ENCODE data around the gene TNFRSF1B.

Gene TNFRSF1B

GRCh38 chr1:12166834-12167492, at the start of gene TNFRSF1B:
Gene TNFRSF1B (plus strand): TSS chr1:12166991. CDS start chr1:12167092, 101 bp downstream.
- DNase-seq: peak; percentile 60

DNA sequence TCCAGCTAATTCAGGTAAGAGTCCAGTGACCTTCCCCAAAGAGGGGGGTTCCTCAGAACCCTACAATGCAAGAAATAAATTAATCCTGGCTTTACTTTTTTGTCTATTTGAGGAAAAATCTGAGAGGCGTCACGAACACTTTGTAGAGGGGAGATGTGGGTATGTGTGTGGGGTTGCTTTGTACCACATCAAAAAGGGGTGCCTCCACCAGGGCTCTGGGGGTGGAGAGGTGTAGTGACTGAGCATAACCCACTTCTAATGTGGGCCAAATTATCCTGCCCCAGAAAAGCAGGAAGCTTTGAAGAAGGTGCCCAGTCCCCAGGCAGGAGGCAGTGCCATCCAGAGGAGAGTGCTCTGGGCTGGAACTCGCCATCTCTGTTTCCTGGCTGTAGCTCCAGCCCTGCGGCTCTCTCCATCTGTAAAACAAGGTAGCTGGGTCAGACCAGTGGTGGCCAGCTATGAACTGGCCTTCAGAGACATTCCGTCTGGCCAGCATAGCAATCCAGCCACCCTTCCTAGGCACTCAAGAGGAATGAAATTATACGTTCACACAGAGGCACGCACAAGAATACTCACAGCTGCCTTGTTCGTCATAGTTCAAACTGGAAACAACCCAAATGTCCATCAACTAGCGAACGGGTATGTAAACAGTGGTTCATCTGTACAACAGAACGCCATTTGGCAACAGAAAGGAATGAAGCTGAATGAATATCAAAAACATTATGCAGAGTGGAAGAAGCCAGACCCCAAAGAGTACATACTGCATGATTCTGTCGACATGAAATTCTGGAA, 45.4 kb upstream of the TNFRSF1B start:
- DNase-seq: peak; percentile 33

DNA sequence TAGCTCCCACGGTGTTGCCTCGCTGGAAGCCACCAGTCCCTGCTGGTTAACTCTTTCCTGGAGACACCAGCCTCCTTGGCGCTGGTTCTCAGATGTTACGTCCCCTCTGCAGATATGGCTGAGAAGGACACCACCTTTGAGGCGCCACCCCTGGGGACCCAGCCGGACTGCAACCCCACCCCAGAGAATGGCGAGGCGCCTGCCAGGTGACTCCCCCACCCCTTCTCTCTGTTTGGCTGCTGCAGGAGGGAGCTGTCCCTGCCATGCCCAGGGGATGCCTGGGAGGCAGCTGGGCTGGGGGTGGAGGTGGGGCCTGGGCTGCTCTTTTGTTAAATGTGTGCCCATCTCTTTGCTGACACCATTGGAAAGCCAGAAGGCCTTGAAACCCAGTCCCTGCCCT, 43.6 kb upstream of the TNFRSF1B start:
- DNase-seq: no peak

DNA sequence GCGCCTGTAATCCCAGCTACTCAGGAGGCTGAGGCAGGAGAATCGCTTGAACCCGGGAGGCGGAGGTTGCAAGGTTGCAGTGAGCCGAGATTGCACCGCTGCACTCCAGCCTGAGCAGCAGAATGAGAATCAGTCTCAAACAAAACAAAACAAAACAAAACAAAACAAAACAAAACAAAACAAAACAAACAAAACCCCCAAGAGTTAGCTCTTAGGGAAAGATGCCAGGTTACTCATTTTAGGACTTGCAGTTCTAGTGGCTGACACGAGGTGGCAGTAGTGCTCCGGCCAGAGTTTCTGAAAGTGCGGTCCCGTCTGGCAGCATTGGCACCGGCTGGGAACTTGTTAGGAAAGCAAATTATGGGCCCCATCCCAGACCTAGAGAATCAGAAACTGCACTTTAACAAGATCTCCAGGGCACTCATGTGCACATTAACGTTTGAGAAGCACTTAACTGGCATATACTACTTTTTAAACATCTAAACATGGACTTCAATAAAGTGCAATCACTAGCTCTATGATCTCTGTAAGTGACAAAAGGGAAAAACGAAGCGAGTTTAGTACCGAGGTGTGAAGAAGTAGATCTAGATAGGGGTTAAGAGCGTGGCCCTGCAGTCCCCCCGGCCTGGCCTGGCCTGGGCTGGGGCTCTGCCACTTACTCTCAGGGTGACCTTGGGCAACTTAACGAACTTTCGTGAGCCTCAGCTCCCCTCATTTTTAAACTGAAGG, 41.9 kb upstream of the TNFRSF1B start:
- DNase-seq: peak; percentile 68

DNA sequence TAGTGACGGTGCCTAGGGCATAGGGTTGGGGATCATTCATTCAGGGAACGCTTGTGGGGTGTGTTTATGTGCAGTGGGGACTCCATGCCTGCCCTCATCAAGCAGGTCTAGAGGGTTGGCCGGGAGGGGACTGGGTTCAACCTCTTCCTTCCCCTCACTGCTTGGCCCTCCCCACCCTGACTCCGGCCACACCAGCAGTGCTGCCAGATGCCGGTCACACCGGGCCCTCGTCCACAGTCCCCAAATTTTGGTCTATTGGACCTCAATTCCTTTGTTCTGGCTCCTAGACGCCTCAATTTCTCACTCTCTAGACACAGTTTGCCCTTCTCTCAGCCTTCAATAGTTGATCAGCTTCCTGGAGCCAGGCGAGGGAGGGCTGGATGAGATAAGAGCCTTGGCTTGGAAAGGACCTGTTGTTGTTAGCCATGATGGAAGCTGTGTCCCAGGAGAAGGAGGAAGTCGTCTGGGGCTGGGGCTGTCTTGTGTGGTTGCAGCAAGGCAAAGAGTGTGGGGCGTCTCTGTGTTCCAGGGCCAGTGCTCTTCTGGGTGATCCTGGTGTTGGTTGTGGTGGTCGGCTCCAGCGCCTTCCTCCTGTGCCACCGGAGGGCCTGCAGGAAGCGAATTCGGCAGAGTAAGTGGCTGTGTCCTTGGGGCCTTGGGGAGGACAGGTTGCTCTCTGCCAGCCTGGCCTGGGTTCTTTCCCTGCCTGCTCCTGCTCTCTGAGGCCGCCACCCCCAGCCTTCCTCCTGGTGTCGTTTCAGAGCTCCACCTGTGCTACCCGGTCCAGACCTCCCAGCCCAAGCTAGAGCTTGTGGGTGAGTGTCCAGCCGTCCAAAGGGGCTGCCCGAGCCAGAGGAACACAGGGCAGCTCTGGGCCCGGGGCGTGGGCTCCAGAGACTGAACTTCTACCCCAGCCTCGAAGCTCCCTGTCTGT, 41.1 kb upstream of the TNFRSF1B start:
- no peak for DNase-seq

- DNase-seq: no peak
Observed at GRCh38 chr1:12126781-12127180, 40.0 kb upstream of the TNFRSF1B start.

GRCh38 chr1:12127206-12127810, 39.5 kb upstream of the TNFRSF1B start:
- no peak for DNase-seq

DNA sequence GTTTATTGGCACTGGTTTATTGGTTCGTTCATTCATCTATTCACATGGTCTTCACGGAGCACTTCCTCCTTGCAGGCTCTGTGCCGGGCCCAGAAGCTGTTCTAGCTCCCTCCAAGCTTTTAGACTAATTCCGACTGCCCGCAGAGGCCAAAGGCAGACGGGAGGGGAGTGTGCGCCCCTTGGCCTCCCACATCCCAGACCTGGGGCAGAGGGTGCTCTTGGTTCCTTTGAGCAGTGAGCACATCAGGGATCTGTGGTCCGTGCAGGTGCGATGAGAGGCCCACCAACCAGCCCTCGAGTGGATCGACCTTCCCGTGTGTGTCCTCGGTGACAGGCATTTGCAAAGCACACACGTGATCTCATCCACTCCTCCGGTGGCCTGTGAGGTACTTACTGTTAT, 38.7 kb upstream of the TNFRSF1B start:
- no peak for DNase-seq

- no peak for DNase-seq
Observed at GRCh38 chr1:12129624-12130023, 37.2 kb upstream of the TNFRSF1B start.

DNA sequence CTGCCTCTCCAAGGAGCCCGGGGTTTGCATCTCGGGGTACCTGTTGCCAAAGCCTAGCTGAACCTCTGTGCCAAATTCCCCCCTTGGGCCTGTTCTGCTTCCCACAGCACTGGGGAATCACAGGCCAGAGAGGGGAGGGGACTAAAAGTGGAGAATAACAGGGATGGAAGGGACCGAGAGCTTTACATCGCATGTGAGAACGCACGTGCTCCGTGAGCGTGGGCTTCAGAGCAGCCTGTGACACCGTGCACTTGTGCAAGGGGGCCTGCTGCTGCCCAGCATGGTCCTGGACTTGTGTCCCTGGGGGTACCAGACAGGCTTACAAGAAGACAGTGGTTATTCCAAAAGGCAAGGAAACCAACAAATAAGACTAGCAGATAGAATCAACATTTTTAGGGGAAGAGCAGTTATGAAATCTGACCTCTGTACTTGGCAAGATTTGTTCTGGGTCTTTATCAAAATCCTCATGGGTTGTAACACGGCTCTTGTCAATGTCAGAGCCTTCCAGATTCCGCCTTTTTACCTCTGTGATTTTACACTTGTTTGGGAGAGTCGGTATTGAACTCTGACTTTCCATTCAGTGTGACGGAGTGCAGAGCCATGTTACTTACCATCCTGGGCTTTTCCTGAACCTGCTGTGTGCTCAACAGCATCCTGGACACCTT, 36.2 kb upstream of the TNFRSF1B start:
- DNase-seq: no peak

DNA sequence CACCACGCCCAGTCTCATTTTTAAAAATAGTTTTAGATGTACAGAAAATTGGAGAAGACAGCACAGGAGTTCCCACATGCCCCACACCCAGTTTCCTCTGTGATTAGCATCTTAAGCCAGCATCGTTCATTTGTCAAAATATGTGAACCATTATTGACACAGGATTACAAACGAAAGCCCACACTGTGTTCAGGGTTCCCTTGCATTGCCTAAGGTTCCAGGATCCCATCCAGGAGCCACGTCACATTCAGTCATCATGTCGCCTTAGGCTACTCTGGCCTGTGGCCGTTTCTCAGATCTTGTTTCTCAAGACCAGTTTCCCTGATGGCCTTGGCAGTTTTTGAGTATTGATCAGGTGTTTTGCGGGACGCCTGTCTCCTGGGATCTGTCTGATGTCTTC, 34.7 kb upstream of the TNFRSF1B start:
- DNase-seq: peak; percentile 94

DNA sequence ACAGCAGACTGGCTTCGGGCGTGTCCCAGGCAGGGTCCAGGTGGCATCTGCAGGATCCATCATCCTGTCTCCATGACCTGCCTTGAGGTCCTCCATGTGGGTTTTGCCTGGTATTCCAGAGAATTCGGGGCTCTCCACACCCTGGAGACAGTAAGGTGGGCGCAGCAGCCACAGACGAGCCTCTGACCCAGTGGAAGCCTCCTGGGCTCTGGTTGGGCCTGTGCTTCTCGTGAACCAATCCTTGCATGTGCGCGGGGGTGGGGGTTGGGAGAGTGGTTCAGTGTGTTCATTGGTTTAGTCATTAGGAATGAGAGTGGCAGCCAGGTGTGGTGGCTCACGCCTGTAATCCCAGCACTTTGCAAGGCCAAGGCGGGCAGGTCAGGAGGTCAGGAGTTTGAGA, 32.1 kb upstream of the TNFRSF1B start:
- no peak for DNase-seq

DNA sequence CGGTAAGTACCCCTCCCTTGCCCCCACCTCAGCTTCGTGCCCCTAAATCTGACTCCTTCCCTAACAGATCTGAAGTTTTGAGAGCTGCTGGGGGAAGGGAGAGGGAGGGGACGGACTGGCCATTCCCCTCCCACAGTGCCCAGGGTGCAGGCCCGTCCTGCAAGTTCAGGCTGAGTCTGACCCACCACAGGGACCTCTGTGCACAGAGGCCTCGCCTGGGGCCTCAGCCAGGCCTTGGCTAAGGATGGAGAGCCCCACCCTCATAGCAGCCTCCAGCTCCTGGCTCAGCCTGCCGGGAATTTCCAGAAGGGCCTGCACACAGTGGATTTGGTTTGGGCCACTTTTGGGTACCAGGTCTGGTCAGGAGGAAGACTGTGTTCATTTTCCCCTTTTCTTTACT, 31.2 kb upstream of the TNFRSF1B start:
- DNase-seq: no peak

DNA sequence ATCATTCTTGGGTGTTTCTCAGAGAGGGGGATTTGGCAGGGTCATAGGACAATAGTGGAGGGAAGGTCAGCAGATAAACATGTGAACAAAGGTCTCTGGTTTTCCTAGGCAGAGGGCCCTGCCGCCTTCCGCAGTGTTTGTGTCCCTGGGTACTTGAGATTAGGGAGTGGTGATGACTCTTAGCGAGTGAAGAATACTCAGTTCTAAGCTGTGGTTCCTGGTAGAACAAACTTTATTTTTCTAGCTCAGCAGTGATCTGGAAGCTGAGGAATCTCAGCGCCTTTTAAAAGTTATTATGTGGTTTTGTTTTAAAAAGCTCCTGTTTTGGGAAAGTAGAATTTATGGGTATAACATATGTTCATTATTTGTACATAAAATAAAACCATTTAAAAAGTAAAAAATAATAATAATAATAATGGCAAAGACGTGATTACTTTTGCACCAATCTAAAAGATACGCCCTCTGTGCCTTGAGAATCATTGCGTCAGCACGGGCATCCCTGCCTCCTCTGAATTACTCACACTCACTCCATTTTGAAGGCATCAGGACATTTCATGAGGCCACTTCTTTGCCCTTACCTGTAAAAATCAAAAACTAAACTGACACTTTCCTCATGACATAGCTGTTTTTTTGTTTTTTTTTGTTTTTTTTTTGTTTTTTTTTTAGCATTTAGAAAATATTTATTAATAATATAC, 29.7 kb upstream of the TNFRSF1B start:
- no peak for DNase-seq

GRCh38 chr1:12138196-12139168, 28.3 kb upstream of the TNFRSF1B start:
- no peak for DNase-seq

DNA sequence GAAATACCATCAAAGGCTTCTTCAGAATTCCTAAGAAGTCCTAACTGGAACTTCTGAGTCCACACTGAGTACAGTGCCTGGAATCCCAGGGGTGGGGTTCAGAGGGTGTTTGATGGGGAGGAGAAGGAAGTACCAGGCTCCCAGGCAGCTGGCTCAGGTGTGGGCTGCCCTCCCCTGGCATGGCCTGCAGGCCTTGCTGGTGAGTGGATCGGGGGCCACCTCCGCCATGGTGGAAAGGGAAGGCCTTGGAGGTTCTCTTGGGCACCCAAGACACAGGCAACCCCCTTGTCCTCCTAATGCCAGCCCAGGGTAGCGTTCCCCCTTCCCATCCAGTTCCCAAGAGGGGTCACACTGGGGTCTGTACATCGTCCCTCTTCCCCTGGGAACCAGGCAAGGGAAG, 26.8 kb upstream of the TNFRSF1B start:
- DNase-seq: no peak

GRCh38 chr1:12140515-12141162, 26.2 kb upstream of the TNFRSF1B start:
- no peak for DNase-seq

DNA sequence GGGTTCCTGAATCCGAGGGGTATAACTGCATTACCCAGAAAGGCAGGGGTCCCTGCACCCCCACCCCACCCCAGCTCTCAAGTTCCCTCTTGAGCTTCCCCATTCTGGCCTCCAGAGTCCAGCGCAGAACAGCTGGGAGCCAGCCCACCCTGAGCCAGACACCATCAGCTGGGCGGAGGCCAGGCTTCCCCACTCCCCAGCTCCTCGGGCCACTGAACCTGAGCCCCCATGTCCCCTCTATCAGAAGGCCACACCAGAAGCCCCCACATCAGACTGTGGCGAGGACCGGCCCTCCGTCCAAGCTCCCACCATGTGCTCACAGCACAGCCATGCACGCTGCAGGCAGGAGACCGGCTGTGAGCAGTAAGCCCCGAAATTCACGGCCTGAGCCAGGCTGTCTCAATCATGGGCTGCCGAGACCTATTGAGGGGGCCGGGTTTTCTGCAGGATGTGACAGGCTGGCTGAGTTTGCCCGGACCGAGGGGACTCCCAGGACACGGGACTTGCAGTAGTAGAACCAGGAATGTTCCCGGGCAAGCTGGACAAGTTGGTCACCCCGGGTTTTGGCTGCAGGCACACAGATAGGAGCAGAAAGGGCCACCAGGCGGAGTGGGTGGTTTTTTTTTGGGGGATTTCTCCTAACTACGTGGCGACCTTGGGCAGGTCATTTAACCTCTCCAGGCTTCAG, 25.5 kb upstream of the TNFRSF1B start:
- DNase-seq: no peak
